RWPE1 (cell line): ENCODE results near the gene HOXC10.

Source experiments
- CTCF ChIA-PET: fragments of 350-600 bp; sonication (Branson Sonifier 250); formaldehyde crosslinking; extraction: SDS; loops from one replicate; lab custom pipeline; 2021; lab: Yijun Ruan, JAX
- POLR2A ChIA-PET: fragments of 400-600 bp; formaldehyde crosslinking; extraction: SDS; loops from one replicate; lab custom pipeline; 2020; ENCODE audit warnings: antibody characterized with exemption; ENCODE audit not compliant: low non-redundant PET; lab: Yijun Ruan, JAX
- DNase-seq: peaks from one replicate; pipeline ENCODE4 v3.0.0; 2012; ENCODE audit warnings: low spot score
- H3K27ac ChIP-seq: fragments of 450-650 bp; 2 replicates; pipeline ENCODE4 v1.5.1; 2017
- CTCF ChIP-seq: fragments of 450-650 bp; conservative IDR thresholded peaks from 2 replicates; pipeline ENCODE4 v1.5.1; 2017; ENCODE audit warnings: low read depth, mild to moderate bottlenecking

Gene HOXC10

GRCh38 chr12:53998110-53998899, 13.4 kb downstream of the HOXC10 start:
- no peak overlapping the region for H3K27ac ChIP-seq
- ChIA-PET POLR2A (no interaction called here), CTCF (interaction anchor here (0.6 to 4.3 kb wide), 8 partner anchors 24 to 359 kb away, joined by 3 to 15 read pairs (median 5); no protein-coding TSS in a partner anchor)

GRCh38 chr12:53998900-53999236, 13.9 kb downstream of the HOXC10 start:
- no peak for DNase-seq
- H3K27ac ChIP-seq: no peak overlapping the region
- ChIA-PET CTCF (interaction anchor here (0.7 to 4.3 kb wide), 4 partner anchors 23 to 209 kb away, joined by 3 to 15 read pairs (median 6); no protein-coding TSS in a partner anchor), POLR2A (no interaction called here)
- no peak for TF ChIP-seq CTCF

More at GRCh38 chr12:53998110-53998899, 13.4 kb downstream of the HOXC10 start:
- DNase-seq: no peak
- TF ChIP-seq CTCF: no peak

GRCh38 chr12:53999559-54000115, 14.7 kb downstream of the HOXC10 start:
- no peak for TF ChIP-seq CTCF
- CTCF ChIA-PET: interaction anchor here (0.8 to 4.3 kb wide), 7 partner anchors 11 to 208 kb away, joined by 3 to 15 read pairs (median 6); partner anchors contain the start of gene HOXC10
- peak overlapping the region; percentile 45 for H3K27ac ChIP-seq
- peak; percentile 77 for DNase-seq
- POLR2A ChIA-PET: no interaction called here

GRCh38 chr12:54000116-54001114, 15.5 kb downstream of the HOXC10 start, which contains the start of gene HOXC9:
Gene HOXC9 (plus strand): TSS chr12:54000161. CDS start chr12:54000189, 28 bp downstream.
- DNase-seq: no peak
- ChIA-PET POLR2A (interaction anchor here (0.5 kb wide), 1 partner anchor 24 kb away, joined by 4 read pairs; no protein-coding TSS in a partner anchor), CTCF (interaction anchor here (0.6 to 4.3 kb wide), 8 partner anchors 8 to 207 kb away, joined by 3 to 15 read pairs (median 4); partner anchors contain the start of genes HOXC10 and HOXC8)
- peak within 1 kb of the TSS; percentile 45 for H3K27ac ChIP-seq
- TF ChIP-seq CTCF: no peak

GRCh38 chr12:54001283-54002187, 16.6 kb downstream of the HOXC10 start:
- POLR2A ChIA-PET: no interaction called here
- no peak for DNase-seq
- no peak for TF ChIP-seq CTCF
- CTCF ChIA-PET: interaction anchor here (0.8 to 4.3 kb wide), 5 partner anchors 16 to 213 kb away, joined by 3 to 15 read pairs (median 5); no protein-coding TSS in a partner anchor
- H3K27ac ChIP-seq: no peak overlapping the region
